DND-41 (cell line): ENCODE data around the gene BCS1L.

Source experiments
- EZH2 ChIP-seq: IDR thresholded peaks from 3 replicates; pipeline ENCODE4 v1.6.1; 2012; ENCODE audit warnings: borderline replicate concordance, low read depth, mild to moderate bottlenecking, moderate library complexity, low read length, inconsistent platforms; ENCODE audit not compliant: severe bottlenecking
- TF ChIP-seq, protein P1 (sequence below): IDR thresholded peaks from 2 replicates; pipeline ENCODE4 v1.5.1; 2012; ENCODE audit warnings: borderline replicate concordance, low read length, moderate library complexity, mild to moderate bottlenecking; ENCODE audit not compliant: poor library complexity, severe bottlenecking; ENCODE audit errors: extremely low read depth

DNA sequence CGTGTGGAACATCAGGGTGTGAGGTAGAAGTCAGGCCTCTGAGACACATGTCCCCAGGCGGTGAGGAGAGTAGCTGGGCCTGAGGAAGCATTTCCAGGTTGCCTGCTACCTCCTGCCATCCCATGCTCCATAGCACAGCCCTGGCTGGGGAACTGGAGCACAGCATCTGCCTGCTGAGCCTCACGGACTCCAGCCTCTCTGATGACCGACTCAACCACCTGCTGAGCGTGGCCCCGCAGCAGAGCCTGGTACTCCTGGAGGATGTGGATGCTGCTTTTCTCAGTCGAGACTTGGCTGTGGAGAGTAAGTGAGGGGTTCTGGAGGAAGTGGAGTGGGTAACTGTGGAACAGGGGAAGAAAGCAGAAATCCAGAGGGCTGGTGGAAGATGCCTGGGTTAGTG, 2.9 kb downstream of the BCS1L start:
- TF ChIP-seq, protein P1, sequence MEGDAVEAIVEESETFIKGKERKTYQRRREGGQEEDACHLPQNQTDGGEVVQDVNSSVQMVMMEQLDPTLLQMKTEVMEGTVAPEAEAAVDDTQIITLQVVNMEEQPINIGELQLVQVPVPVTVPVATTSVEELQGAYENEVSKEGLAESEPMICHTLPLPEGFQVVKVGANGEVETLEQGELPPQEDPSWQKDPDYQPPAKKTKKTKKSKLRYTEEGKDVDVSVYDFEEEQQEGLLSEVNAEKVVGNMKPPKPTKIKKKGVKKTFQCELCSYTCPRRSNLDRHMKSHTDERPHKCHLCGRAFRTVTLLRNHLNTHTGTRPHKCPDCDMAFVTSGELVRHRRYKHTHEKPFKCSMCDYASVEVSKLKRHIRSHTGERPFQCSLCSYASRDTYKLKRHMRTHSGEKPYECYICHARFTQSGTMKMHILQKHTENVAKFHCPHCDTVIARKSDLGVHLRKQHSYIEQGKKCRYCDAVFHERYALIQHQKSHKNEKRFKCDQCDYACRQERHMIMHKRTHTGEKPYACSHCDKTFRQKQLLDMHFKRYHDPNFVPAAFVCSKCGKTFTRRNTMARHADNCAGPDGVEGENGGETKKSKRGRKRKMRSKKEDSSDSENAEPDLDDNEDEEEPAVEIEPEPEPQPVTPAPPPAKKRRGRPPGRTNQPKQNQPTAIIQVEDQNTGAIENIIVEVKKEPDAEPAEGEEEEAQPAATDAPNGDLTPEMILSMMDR, result no peak
- no peak for TF ChIP-seq EZH2
